Loucy (cell line): ENCODE data around the gene RPTOR.

Source experiments
- H2AFZ ChIP-seq: fragments of 200-600 bp; sonication (generic); 2 replicates; pipeline ENCODE4 v1.6.0; 2016; ENCODE audit warnings: antibody characterized with exemption, mild to moderate bottlenecking, low read length, moderate library complexity
- H3F3A ChIP-seq: fragments of 200-600 bp; 2 replicates; pipeline ENCODE4 v1.6.0; 2016; ENCODE audit warnings: antibody characterized with exemption, low read depth, mild to moderate bottlenecking
- H3K27me3 ChIP-seq: fragments of 200-600 bp; sonication (generic); 2 replicates; pipeline ENCODE4 v1.6.1; 2014; ENCODE audit warnings: low read length, mild to moderate bottlenecking; ENCODE audit not compliant: insufficient read depth, poor library complexity, severe bottlenecking
- H3K36me3 ChIP-seq: fragments of 200-600 bp; sonication (generic); 2 replicates; pipeline ENCODE4 v1.6.1; 2016; ENCODE audit warnings: low read length; ENCODE audit not compliant: insufficient read depth
- H3K4me1 ChIP-seq: fragments of 200-600 bp; sonication (generic); 2 replicates; pipeline ENCODE4 v1.5.1; 2014; ENCODE audit warnings: low read length, mild to moderate bottlenecking; ENCODE audit not compliant: insufficient read depth, poor library complexity, severe bottlenecking
- H3K4me2 ChIP-seq: fragments of 200-600 bp; sonication (generic); 2 replicates; pipeline ENCODE4 v1.6.0; 2014; ENCODE audit warnings: antibody characterized with exemption, low read length, low read depth, mild to moderate bottlenecking; ENCODE audit not compliant: poor library complexity, severe bottlenecking
- H3K4me3 ChIP-seq: fragments of 200-600 bp; sonication (generic); 2 replicates; pipeline ENCODE4 v1.5.1; 2014; ENCODE audit warnings: low read length, mild to moderate bottlenecking, mixed read lengths; ENCODE audit not compliant: poor library complexity, severe bottlenecking
- H3K79me2 ChIP-seq: fragments of 200-600 bp; sonication (generic); 2 replicates; pipeline ENCODE4 v1.6.1; 2014; ENCODE audit warnings: low read length; ENCODE audit not compliant: insufficient read depth
- H3K9ac ChIP-seq: fragments of 200-600 bp; sonication (generic); 2 replicates; pipeline ENCODE4 v1.6.0; 2014; ENCODE audit warnings: mild to moderate bottlenecking, low read depth, low read length, moderate library complexity; ENCODE audit not compliant: poor library complexity, severe bottlenecking
- H3K9me2 ChIP-seq: fragments of 200-600 bp; sonication (generic); replicated peaks from 2 replicates; pipeline ENCODE4 v1.6.1; 2016; ENCODE audit warnings: low read depth, low read length, mixed read lengths
- H3K9me3 ChIP-seq: fragments of 200-600 bp; sonication (generic); 2 replicates; pipeline ENCODE4 v1.6.1; 2014; ENCODE audit warnings: mild to moderate bottlenecking, antibody characterized with exemption, low read length, low read depth; ENCODE audit not compliant: insufficient read depth
- H4K20me1 ChIP-seq: fragments of 200-600 bp; sonication (generic); 2 replicates; pipeline ENCODE4 v1.6.0; 2014; ENCODE audit warnings: antibody characterized with exemption, low read length, mild to moderate bottlenecking; ENCODE audit not compliant: insufficient read depth, poor library complexity, severe bottlenecking
- CTCF ChIP-seq: fragments of 200-600 bp; sonication (generic); conservative IDR thresholded peaks from 2 replicates; pipeline ENCODE4 v1.5.1; 2014; ENCODE audit warnings: mild to moderate bottlenecking, antibody characterized with exemption, low read length
- EZH2phosphoT487 ChIP-seq: fragments of 200-600 bp; IDR thresholded peaks from 2 replicates; pipeline ENCODE4 v1.6.1; 2018; ENCODE audit warnings: antibody characterized with exemption, mild to moderate bottlenecking, moderate library complexity, borderline replicate concordance

The RPTOR gene

GRCh38 chr17:80927791-80928216, 383.2 kb downstream of the RPTOR start:
- Histone ChIP-seq H3K4me3 (no peak overlapping the region), H3K79me2 (no peaks in the 10 kb centered on the region), H3K9me2 (no peaks in the 10 kb centered on the region), H3K9me3 (no peaks in the 10 kb centered on the region), H3K9ac (no peak overlapping the region), H4K20me1 (no peaks in the 10 kb centered on the region), H3F3A (no peaks in the 10 kb centered on the region), H2AFZ (no peak overlapping the region), H3K36me3 (peaks cover 34% of the 10 kb centered on the region; the same call in 1 of the 2 replicates), H3K4me2 (no peak overlapping the region), H3K4me1 (no peaks in the 10 kb centered on the region), H3K27me3 (no peaks in the 10 kb centered on the region)
- no peak for TF ChIP-seq CTCF
- no peak for TF ChIP-seq EZH2phosphoT487

- no peak overlapping the region for H2AFZ ChIP-seq
- H3K4me2 ChIP-seq, result no peak overlapping the region
- H3K36me3 ChIP-seq, result peaks cover 23% of the 10 kb centered on the region; the same call in 1 of the 2 replicates
- no peaks in the 10 kb centered on the region for H3F3A ChIP-seq
- no peaks in the 10 kb centered on the region for H3K4me1 ChIP-seq
- TF ChIP-seq CTCF, result no peak
- TF ChIP-seq EZH2phosphoT487, result no peak
- no peaks in the 10 kb centered on the region for H4K20me1 ChIP-seq
- H3K4me3 ChIP-seq, result no peak overlapping the region
- H3K9me3 ChIP-seq, result no peaks in the 10 kb centered on the region
- no peaks in the 10 kb centered on the region for H3K79me2 ChIP-seq
- H3K9me2 ChIP-seq, result no peaks in the 10 kb centered on the region
- no peaks in the 10 kb centered on the region for H3K27me3 ChIP-seq
- no peak overlapping the region for H3K9ac ChIP-seq
These were observed 384.8 kb downstream of the RPTOR start for GRCh38 chr17:80929449-80929848.

DNA sequence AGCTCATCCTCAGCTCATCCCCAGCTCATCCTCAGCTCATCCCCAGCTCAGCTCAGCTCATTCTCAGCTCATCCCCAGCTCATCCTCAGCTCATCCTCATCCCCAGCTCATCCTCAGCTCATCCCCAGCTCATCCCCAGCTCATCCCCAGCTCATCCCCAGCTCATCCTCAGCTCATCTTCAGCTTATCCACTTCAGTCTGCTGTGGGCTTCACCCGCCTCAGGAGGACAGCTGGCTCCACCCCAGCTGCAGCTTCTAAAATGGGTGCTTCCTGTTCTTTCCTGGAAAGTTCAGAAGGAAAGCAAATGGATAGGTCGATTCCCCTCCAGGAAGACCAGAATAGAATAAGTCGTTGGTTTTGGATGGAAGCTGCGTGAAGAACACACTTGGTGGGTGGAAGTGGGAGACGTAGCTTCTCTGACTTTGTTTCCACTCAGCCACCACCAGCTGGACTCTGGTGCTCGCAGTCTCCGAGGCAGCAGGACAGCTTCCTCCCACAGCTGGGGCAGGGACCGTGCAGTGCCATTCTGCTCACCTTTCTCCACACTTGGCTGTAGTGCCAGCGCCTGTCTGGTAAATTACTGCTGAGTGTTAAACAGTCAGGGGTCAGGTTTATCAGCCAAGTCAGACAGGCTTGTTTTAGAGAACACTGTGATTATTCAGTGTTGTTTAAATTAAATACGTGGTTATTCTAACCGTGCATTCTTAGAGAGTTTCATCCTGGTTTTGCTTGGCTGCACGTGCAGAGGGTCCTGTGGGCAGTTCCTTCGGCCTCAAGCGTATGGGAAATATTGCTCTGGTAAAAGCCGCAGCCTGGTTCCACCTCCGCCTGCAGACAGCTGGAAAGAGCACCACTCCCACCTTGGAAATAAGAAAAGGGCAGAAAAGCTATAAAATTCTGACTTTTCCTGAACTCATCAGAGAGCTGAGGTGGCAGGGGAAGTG, 386.0 kb downstream of the RPTOR start:
- H4K20me1 ChIP-seq, result no peaks in the 10 kb centered on the region
- H3K27me3 ChIP-seq, result no peaks in the 10 kb centered on the region
- no peak overlapping the region for H3K4me2 ChIP-seq
- no peaks in the 10 kb centered on the region for H3K4me1 ChIP-seq
- no peak overlapping the region for H3K9ac ChIP-seq
- H3K9me2 ChIP-seq, result no peaks in the 10 kb centered on the region
- H3K36me3 ChIP-seq, result peaks cover 12% of the 10 kb centered on the region; the same call in 1 of the 2 replicates
- TF ChIP-seq CTCF (no peak), EZH2phosphoT487 (no peak)
- H3K4me3 ChIP-seq, result no peak overlapping the region
- no peaks in the 10 kb centered on the region for H3K9me3 ChIP-seq
- no peak overlapping the region for H2AFZ ChIP-seq
- H3F3A ChIP-seq, result 0 out of 2 replicates have a peak, but pooled peaks cover 2% of the 10 kb centered on the region
- no peaks in the 10 kb centered on the region for H3K79me2 ChIP-seq
